Measurements from ENCODE around the gene HMGN3. TPM values are rescaled to one million over a fixed set of nuclear protein-coding genes. Genes with fewer than 3 reads are reported as not detected.

HMGN3 gene
- total and polyA plus RNA-seq, 2 of the 13 experiments (the other 11 are each of a cell fraction or from before 2014, with no cell fraction given), result 67.9 to 145 TPM

GRCh38 chr6:79196912-79197311, 37.6 kb downstream of the HMGN3 start:
- H3K9ac ChIP-seq (ENCODE audit: insufficient read depth, low read depth, low read length), result no peak overlapping the region
- ChIA-PET POLR2A (no interaction called here), CTCF (ENCODE audit: low intra/inter-chr PET ratio, low total read pairs) (no interaction called here)
- H2AFZ ChIP-seq (ENCODE audit: low read length), result no peak overlapping the region
- peaks cover 0 to 3% of the 10 kb centered on the region in 2 experiments; a peak in 1 of 5 replicates for H3K36me3 ChIP-seq (replicated peaks in 1 of 2; ENCODE audit: control insufficient read depth in 1 of 2, insufficient read depth in 2 of 2, low read length in 2 of 2)
- no peaks in the 10 kb centered on the region for H3K27me3 ChIP-seq (ENCODE audit: control insufficient read depth in 1 of 2, insufficient read depth in 2 of 2, low read length in 2 of 2)
- TF ChIP-seq SMAD1 (CRISPR knock-in tag; IDR thresholded peaks at IDR 0.05; ENCODE audit: borderline replicate concordance, low read depth), result no peak
- no peak for TF ChIP-seq ZNF235 (CRISPR knock-in tag; IDR thresholded peaks at IDR 0.05; ENCODE audit: borderline replicate concordance)
- no peak for TF ChIP-seq ZNF776 (CRISPR knock-in tag; IDR thresholded peaks at IDR 0.05)
- no peak for TF ChIP-seq SMAD3 (CRISPR knock-in tag; IDR thresholded peaks at IDR 0.05)
- no peak for TF ChIP-seq NFE2L2 (IDR thresholded peaks at IDR 0.05; ENCODE audit: low read length)
- no peak for TF ChIP-seq HNF1B (CRISPR knock-in tag; IDR thresholded peaks at IDR 0.05)
- TF ChIP-seq MTA1 (CRISPR knock-in tag; IDR thresholded peaks at IDR 0.05; ENCODE audit: borderline replicate concordance), result no peak
- no peak for TF ChIP-seq NFATC3 (CRISPR knock-in tag; IDR thresholded peaks at IDR 0.05)
- no peak for TF ChIP-seq ZNF326 (CRISPR knock-in tag; IDR thresholded peaks at IDR 0.05; ENCODE audit: borderline replicate concordance)
- TF ChIP-seq NFYB (CRISPR knock-in tag; IDR thresholded peaks at IDR 0.05), result no peak
- no peak for TF ChIP-seq ZNF12 (CRISPR knock-in tag; IDR thresholded peaks at IDR 0.05)
- TF ChIP-seq KMT2B (CRISPR knock-in tag; IDR thresholded peaks at IDR 0.05), result no peak
- BruUV-seq (replicated peaks), result no TSS peak
- DNase-seq (ENCODE audit: low spot score) (no peak), FAIRE-seq (no peak), ATAC-seq (no peak)
- no peak overlapping the region for H3K27ac ChIP-seq (ENCODE audit: extremely low read length, insufficient read depth, low read length)
- H3K79me2 ChIP-seq (ENCODE audit: insufficient read depth, low read length), result no peaks in the 10 kb centered on the region
- no peaks in the 10 kb centered on the region for H3K9me3 ChIP-seq (ENCODE audit: low read length)
- H4K20me1 ChIP-seq (ENCODE audit: insufficient read depth, low read length), result no peaks in the 10 kb centered on the region
- H3K4me2 ChIP-seq (ENCODE audit: low read depth, low read length), result no peak overlapping the region
- H3K4me1 ChIP-seq (ENCODE audit: insufficient read depth, low read length), result peaks cover 8% of the 10 kb centered on the region
- intact Hi-C loops (cut with micrococcal nuclease; ENCODE audit: unreplicated experiment), result no loop called here
- H3K4me3 ChIP-seq (replicated peaks in 1 of 3; ENCODE audit: insufficient read depth in 1 of 3, low read depth in 2 of 3, low read length in 3 of 3), result no peak overlapping the region
- in situ Hi-C loops (cut with HindIII; ENCODE audit: extremely low pct_ligation_motif_present, low pct_unique_long_range_greater_than_20kb), result no loop called here

Data from HepG2 (cell line).